Urothelium cell line (cell line): Measurements from ENCODE around the gene PKP4.
"Not testable (repeated sequence)": the region's sequence is repeated elsewhere in the genome, so short reads cannot be mapped to it uniquely, and the experiment has no call there.

Experiments used
- DNase-seq: peaks from one replicate; pipeline ENCODE4 v3.0.0; 2011; ENCODE audit warnings: low spot score, mixed read lengths
- FAIRE-seq: peaks from 2 replicates; lab custom pipeline; 2011; peaks lifted over from hg19 to GRCh38; lab: Jason Lieb, UNC

The PKP4 gene

GRCh38 chr2:158671360-158672245 lies 214.9 kb downstream of the PKP4 start:
- no peak for FAIRE-seq

DNA sequence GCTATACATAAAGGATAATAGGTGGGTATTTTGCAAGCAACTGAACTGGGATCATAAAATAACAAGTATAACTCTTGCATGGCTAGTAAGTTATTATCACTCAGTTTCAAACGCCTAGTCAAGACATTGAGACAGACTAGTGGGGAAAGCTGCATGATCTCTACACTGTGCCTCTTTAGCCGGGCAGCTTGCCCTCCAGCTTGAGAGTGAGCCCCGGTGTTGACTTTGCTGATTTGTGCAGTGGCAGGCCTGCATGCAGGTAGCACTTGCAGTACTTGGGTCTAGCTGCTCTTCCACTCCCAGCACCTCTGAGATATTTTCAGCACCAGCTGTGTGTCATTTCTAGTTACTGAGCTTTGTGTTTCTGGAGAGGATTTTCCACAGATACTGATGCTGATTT lies 219.5 kb downstream of the PKP4 start:
- FAIRE-seq (no peak), DNase-seq (no peak)

More at GRCh38 chr2:158671360-158672245, 214.9 kb downstream of the PKP4 start:
- no peak for DNase-seq

DNA sequence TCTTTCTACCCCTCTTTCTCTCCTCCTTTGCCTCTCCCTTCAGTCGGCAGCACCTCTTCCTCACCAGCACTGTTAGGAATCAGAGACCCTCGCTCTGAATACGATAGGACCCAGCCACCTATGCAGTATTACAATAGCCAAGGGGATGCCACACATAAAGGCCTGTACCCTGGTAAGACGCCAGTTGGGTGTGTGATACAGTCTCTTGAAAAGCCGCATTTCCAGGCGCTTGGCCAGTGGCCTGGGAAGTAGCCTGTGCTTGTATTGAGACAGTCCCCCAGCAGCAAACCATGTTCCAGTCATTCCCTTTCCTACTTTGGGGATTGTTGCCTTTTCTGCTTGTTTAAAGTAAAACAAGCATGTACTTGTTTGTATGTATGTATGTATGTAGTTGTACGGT lies 219.9 kb downstream of the PKP4 start:
- DNase-seq (no peak), FAIRE-seq (no peak)

DNA sequence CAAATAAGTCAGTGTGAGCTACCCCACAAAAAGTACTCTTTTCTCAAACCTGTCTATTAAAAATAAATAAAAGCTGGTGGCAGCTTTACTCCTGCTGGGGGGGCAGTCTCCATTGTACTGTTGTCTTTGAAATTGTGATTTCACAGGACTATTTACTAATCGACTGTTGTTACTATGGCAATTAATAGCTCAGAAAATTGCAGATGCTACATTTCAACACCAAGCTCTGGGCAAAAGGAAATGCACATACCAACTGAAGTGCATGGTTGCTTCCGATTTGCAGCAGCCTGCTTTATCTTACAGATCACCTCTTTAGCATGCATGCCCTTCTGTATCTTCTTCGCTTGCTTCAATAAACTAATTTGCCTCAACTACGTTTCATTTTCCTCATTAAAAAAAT lies 220.8 kb downstream of the PKP4 start:
- DNase-seq (no peak), FAIRE-seq (no peak)

DNA sequence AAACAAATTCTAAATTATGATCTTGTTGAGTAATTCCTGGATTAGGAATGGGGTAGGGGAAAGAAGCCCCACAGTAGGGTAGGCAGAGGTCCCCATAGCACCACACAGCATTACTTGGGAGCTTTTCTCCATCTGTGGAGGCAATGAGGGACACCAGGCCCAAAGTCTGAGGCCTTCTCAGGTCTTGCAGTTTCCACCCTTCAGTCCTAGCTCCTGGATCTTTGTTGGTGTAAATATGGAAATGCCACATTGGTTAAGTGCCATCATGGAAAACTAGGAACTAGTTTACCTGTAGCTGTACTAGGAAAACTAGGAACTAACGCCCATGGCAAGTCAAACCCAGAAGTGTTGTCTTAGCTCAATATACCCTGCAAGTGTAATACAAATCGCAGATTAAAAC lies 225.1 kb downstream of the PKP4 start:
- FAIRE-seq: no peak
- DNase-seq: no peak

DNA sequence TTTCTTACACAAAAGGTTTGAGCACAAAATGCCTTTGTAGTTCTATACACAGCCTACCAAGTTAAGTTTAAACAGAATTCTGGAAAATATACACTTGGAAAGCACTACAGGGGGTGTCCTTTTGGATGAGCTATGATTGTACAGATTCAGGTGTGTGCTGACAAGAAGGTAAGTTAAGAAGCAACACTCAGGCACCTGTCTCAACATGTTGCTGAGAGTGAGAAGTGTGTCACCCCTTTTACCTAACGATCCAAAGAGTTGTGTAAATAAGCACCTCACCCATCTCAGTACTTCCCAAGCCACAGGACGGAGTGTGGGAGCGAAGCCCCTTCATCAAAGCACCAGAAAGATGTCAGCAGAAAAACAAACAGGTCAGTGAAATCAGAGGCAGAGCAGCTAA lies 228.9 kb downstream of the PKP4 start:
- FAIRE-seq (no peak), DNase-seq (no peak)

- FAIRE-seq (no peak), DNase-seq (no peak)
These were observed 229.5 kb downstream of the PKP4 start for GRCh38 chr2:158686210-158686691.

DNA sequence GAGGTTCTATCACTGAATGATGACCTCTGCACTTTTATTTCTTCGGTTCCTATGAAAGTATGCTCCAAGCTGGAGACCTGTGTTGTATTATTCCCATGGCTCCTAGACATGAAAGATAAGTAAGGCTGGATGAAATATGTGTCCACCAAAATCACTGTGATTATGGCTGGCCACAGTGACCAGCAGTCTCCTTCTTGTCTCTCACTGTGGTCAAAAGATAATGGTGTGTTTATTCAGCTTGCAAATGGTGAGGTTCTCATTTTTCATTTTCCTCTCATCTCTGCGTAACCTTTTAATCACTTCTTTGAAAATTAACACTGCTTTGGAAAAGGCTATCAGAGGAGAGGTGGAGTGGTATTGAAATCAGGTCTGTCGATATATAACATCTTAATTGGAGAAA lies 230.6 kb downstream of the PKP4 start:
- FAIRE-seq: no peak
- no peak for DNase-seq

GRCh38 chr2:158688721-158689120 lies 232.0 kb downstream of the PKP4 start:
- DNase-seq: no peak
- FAIRE-seq: no peak

- no peak for FAIRE-seq
These were observed 232.6 kb downstream of the PKP4 start for GRCh38 chr2:158689391-158689790.

GRCh38 chr2:158690823-158691222 lies 234.1 kb downstream of the PKP4 start:
- FAIRE-seq: no peak
- no peak for DNase-seq

More at GRCh38 chr2:158689391-158689790, 232.6 kb downstream of the PKP4 start:
- no peak for DNase-seq

GRCh38 chr2:158691619-158692018 lies 234.9 kb downstream of the PKP4 start:
- no peak for DNase-seq
- FAIRE-seq: no peak

- FAIRE-seq (no peak), DNase-seq (no peak)
These were observed 235.8 kb downstream of the PKP4 start for GRCh38 chr2:158692372-158693103.

GRCh38 chr2:158693476-158693875 lies 236.7 kb downstream of the PKP4 start:
- FAIRE-seq (no peak), DNase-seq (no peak)

GRCh38 chr2:158695305-158695704 lies 238.6 kb downstream of the PKP4 start:
- FAIRE-seq: no peak
- DNase-seq: no peak

DNA sequence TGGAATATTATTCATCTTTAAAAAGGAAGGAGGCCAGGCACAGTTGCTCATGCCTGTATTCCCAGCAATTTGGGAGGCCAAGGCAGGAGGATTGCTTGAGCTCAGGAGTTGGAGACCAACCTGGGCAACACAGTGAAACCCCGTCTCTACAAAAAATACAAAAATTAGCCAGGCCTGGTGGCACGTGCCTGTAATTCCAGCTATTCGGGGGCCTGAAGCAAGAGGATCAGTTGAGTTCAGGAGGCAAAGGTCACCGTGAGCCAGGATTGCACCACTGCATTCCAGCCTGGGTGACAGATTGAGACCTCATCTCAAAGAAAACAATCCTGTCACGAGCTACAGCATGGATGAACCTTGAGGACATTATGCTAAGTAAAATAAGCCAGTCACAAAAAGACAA lies 239.0 kb downstream of the PKP4 start:
- FAIRE-seq, DNase-seq: not testable (repeated sequence)

- no peak for DNase-seq
- peak; percentile 63 for FAIRE-seq
These were observed 242.6 kb downstream of the PKP4 start for GRCh38 chr2:158699323-158699722.

- no peak for DNase-seq
- no peak for FAIRE-seq
These were observed 244.3 kb downstream of the PKP4 start for GRCh38 chr2:158701101-158701500.

DNA sequence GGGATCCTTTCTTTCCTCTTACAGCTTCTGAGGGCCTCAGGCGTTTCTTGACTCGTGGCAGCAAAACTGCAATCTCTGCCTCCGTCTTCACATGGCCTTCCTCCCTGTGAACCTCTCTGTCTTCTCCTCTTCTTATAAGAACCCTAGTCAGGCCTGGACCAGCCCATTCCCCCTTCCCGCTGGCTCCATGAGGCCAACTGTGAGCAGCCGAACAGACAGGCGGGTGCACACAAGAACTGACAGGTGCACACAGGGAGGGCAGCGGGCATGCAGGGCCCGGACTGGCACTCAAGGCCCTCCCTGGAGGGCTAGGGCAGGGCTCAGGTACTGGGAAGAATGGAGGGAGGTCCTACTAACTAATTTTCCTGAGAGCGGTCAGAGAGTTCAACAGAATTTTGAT lies 246.0 kb downstream of the PKP4 start:
- FAIRE-seq: no peak

GRCh38 chr2:158704724-158705465 lies 248.1 kb downstream of the PKP4 start:
- not testable (repeated sequence) for FAIRE-seq, DNase-seq

More for the DNA sequence above, 246.0 kb downstream of the PKP4 start:
- no peak for DNase-seq
